Measurements from ENCODE around the gene FMC1.
"Not testable (repeated sequence)": the region's sequence is repeated elsewhere in the genome, so short reads cannot be mapped to it uniquely, and the experiment has no call there.

FMC1 gene, protein sequence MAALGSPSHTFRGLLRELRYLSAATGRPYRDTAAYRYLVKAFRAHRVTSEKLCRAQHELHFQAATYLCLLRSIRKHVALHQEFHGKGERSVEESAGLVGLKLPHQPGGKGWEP

DNA sequence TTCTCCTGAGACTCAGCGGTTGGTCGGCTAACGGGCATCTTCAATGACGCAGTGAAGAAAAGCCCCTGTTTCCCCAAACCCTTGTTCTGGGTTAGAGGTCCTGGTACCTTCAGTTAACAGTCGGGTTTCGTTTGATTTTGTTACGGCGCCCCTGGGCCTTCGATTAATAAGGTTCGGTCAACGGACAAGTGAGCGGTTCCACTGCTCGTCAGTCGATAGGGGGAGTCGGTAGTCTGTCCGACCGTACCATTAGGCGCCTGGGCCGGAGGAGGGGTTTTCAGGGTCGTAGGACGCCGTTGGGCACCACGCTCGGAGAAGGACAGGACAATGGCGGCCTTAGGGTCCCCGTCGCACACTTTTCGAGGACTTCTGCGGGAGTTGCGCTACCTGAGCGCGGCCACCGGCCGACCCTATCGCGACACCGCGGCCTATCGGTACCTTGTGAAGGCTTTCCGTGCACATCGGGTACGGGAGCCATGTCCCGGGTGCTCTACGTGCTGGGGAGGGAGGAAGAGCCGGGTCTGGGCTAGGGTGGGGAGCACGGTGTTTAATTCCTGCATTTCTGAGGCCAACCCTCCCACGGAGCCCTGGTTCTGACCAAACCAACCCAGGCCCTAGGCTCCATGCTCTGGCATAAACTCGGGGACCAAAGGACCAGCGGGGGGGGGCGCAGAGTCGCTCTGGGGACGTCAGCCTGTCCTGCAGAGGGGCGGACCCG lies at the start of gene FMC1:
TSS of gene FMC1 (plus strand) at position 280 of the 718 bp plus-strand sequence. CDS start at position 328, 48 bp downstream.
- DNase-seq (ENCODE audit: low read depth in 2 of 2) = peak; percentile 59 to 63

DNA sequence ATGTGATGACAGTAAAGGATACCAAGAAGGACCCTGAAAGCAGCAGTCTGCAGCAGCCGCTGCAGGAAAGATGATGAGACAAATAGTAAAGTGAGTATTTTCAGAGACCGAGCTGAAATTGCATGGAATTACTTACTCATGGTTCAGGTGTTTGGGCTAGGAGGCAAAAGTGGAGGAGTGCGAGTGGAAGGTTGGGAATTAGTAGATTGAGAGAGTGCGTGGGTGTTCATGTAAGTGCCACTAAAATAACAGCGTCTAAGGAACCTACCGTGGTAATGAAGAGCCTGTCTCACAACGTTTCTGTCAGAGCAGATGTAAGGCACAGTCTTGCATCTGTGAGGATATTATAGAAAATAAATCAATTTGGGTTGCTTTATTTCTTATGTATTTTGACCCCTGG lies 48.3 kb upstream of the FMC1 start:
- no peak for DNase-seq (ENCODE audit: low read depth in 2 of 2)

DNA sequence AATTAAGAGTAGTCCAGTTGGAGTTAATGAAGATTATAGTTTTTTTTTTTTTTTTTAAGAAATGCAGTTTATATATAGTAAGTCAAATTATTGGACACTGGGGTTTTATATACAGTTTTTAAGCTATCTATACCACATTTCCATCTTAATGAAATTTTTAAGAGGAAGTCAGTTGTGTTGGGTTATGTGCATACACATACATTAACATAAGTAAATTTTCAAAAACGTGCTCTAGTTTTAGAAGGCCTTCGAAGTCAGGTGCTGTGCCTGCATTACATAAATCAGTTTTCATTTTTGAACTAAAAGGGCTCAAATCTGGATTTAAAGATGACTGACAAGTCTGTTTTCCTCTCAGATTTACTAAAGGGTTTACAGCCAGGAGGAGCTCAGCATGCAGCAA lies 47.6 kb upstream of the FMC1 start:
- DNase-seq (ENCODE audit: low read depth in 2 of 2) = no peak

DNA sequence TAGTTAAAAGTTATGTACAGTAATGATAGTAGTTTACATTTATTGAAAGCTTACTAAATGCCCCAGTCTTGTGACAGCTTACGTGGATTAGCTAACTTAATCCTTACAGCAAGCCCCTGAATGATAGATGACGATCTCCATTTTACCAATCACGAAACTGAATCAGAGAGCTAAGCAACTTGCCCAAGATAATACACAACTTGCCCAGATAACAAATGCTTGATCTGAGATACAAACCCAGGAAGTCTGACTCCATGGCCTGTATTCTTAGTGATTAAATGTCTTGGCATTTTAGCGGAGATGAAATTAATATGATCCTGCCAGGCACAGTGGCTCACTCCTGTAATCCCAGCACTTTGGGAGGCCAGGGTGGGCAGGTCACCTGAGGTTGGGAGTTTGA lies 46.9 kb upstream of the FMC1 start:
- DNase-seq (ENCODE audit: low read depth in 2 of 2) = no peak

DNA sequence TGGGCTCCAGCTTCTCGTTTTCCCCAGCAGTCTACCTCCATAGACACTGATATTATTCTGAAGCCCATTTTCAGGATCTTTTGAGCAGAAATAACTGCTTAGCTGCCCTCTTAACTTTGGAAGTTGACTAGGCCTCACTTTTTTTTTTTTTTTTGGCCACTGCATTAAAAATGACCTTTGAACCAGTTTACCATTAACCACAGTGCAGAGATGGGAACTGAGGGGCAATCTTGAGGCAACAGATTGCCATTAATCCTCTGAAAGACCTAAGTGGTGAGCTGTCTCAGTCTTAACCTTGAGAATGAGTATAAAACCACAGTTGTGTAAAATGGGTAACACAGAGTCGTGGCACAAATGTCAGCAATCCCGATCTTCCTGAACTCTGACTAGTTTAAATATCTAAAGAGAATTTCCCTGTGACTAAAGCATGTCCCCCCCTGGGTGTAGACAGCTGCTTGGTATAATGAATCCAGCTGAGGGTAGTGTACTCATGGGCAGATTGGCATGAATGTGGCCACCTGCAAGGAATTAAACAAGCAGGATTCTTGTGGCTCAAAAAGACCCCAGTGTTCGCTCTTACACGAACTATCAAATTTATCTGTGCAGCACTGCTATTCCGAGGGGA lies 46.1 kb upstream of the FMC1 start:
- DNase-seq (ENCODE audit: low read depth in 2 of 2) = no peak

DNA sequence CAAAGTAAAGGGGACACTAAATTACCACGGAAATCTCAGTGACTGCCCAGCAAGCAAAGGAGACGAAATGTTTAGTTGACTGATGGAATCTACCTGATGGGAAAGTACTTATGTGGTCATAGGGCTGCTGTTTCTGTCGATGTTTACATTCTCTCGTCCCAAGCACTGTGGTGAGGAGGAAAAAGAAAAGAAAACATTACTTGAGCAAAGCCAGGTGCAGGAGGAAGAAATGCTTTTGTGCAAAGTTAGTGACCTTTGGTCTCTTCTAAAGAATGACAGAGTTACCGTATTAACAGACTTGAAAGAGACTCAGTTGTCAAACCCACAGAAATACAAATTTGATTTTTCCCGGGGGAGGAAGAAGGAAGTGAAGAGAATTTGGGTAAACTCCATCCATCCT lies 43.3 kb upstream of the FMC1 start:
- DNase-seq (ENCODE audit: low read depth in 2 of 2) = no peak

DNA sequence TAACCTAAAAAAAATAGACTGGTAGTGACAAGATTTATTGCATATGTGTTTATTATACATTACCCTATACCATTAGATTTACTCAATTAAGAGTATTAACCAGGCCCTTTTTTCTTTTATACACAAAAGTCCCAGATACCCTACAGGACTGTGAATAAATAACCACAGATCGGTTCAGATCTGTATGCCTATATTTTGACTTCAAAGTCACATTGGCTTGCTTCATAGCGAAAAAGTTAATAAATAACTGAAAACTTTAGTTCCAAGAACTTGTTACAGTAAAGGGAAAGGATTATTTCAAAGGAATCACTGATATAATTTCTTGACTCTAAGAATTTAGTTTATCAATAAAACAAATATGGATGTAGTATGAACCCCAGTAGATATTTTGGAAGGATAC lies 41.8 kb upstream of the FMC1 start:
- no peak for DNase-seq (ENCODE audit: low read depth in 2 of 2)

DNA sequence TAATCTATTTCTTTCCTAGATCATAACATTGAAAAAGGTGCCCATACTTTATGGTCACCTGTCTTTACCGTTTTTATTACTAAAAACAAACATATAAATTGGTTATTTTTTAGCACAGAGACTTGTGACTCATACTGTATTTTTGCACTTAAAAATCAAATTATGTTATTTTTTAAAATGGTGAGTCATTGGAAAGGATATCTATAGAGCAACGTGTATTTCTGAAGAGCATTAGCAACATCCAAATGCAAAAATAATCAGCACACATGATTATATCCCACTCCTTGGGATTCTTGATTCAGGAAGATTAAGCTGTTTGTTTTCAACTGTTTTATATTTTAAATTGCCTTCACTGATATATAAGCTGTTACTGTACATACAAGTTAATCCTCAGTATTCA lies 40.7 kb upstream of the FMC1 start:
- DNase-seq (ENCODE audit: low read depth in 2 of 2) = no peak

DNA sequence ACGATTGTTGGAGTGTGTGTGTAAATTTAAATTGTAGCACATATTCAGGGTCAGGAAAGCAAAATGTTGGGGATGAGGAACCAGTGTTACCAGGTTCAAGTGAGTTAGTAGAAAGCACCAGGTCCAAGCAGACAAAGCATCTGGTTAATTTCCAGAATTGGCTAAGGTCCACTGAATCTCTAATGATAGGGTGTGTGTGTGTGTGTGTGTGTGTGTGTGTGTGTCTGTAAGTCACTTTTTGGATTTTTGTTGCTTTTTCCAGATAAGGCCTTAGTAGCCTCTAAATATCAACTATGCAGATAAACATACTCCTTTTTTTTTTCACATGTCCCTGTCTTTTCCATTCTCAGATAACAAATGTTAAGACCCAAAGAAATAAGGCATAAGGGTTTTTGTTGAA lies 36.6 kb upstream of the FMC1 start:
- DNase-seq (ENCODE audit: low read depth in 2 of 2) = no peak

DNA sequence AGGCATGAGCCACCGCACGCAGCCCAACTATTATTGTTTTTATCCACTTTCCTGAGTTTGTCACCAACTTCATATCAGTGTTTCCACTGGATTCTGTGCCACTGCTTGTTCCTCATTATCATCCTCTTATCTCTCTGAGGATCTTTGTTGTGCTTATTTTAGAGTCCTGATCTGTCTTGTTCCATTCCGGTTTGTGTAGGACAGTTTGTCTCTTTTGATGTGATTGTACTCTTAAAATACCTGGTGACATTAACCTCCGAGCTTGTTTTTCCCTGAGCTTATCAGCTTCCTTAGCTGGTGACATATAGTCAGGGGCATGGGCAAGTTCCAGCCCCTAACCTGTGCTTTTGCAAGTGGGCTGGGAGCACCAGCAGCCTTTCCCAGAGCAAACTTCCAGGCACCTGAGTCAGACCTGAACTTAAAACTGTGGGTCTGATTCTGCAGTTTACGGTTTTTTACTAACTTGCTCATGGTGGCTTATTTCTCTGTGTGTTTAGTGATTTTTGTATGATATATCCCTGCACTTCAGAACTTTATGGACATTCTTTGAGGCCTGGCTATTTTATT lies 23.1 kb upstream of the FMC1 start:
- no peak for DNase-seq (ENCODE audit: low read depth in 2 of 2)

DNA sequence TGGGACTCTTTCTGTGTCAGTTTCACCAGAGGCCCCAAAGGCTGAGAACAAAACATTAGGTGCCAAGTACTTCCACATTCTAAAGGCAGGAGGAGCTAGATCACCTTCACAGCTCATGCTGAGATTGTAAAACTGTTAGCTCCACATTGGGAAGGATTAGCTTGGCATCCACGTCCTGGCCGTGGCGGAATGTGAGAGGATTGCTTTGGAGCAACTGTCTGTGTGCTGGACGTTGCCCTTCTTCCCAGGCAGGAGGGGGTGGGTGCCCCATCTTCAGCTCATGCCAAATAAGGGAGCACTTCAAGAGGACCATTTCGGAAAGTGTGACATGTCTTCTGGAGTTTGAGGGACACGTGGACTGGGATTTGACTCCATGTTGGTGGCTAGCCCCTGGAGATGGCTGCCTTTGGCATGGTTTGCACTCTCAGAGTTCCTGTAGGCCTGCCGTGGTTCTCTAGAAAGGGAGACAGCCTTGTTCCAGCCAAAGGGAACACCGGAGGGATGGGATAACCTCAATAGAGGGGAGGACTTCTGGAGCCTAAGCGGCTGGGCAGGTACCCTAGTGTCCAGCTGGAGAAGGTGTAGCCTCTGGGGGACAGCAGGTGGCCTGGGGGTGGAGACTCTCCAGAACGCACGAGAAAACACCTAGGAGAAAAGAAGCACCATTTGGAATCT lies 19.9 kb upstream of the FMC1 start:
- no peak for DNase-seq (ENCODE audit: low read depth in 2 of 2)

DNA sequence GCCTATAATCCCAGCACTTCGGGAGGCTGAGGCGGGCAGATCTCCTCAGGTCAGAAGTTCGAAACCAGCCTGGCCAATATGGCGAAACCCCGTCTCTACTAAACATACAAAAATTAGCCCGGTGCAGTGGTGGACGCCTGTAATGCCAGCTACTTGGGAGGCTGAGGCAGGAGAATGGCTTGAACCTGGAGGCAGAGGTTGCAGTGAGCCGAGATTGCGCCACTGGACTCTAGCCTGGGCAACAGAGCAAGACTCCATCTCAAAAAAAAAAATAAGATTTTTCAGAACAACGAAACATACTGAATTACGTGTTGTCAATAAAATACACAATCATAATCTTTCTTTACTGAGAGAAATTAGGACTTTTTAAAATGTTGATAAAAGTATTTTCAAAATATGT lies 16.4 kb upstream of the FMC1 start:
- not testable (repeated sequence) for DNase-seq (ENCODE audit: low read depth in 2 of 2)

DNA sequence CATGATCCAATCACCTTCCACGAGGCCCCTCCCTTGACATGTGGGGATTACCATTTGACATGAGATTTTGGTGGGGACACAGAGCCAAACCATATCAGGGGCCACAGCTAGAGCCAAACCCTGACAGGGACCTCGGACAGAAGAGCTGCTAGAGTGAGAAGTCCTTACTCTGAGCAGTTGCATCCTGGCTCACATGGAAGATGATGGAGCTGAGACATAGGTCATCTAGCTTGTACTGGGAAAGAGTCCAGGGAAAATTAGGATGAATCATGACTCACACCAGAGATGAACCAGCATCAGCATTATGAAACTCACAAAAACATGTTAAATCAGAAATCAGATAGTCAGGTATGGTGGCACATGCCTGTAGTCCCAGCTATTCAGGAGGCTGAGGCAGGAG lies 12.8 kb upstream of the FMC1 start:
- DNase-seq (ENCODE audit: low read depth in 2 of 2) = no peak

DNA sequence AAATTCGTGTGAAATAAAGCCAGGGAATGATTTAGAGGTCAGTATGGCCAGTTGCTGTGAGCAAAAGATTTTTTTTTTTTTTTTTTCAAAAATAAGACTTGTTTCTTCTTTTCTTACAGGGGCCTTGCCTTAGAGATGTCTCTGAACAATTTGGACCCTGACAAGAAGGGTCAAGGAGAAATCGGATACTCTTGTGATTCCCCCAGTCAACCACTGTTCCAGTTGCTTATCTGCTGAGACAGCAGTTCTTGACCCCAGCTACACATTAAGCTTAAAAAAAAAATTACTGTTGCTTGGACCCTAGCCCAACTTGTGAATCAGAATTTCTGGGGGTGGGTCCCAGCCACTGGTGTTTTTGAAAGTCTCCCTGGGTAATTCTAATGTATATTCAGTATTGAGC lies 12.0 kb upstream of the FMC1 start:
- DNase-seq (ENCODE audit: low read depth in 2 of 2) = no peak

DNA sequence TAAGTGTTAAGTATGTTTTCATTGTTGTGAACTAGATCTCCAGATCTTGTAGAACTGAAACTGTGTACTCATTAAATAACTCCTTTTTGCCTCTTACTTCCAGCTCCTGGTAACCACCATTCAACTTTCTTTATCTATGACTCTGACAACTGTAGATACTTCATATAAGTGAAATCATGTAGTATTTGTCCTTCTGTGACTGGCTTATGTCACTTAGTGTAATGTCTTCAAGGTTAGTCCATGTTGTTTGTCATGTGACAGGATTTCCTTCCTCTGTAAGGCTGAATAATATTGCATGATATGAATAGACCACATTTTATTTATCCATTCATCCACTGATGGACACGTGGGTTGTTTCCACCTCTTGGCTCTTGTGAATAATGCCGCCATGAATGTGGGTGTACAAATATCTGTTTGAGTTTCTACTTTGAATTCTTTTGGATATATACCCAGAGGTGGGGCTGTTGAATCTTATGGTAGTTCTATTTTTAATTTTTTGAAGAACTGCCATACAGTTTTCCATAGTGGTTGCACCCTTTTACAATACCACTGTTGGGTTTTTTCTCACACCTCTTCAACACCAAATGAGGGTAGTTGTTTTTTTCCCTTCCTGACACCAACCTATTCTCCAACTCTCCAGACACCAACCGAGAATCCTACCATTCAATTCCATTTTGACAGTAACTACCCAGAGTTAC lies 10.7 kb upstream of the FMC1 start:
- DNase-seq (ENCODE audit: low read depth in 2 of 2) = no peak

DNA sequence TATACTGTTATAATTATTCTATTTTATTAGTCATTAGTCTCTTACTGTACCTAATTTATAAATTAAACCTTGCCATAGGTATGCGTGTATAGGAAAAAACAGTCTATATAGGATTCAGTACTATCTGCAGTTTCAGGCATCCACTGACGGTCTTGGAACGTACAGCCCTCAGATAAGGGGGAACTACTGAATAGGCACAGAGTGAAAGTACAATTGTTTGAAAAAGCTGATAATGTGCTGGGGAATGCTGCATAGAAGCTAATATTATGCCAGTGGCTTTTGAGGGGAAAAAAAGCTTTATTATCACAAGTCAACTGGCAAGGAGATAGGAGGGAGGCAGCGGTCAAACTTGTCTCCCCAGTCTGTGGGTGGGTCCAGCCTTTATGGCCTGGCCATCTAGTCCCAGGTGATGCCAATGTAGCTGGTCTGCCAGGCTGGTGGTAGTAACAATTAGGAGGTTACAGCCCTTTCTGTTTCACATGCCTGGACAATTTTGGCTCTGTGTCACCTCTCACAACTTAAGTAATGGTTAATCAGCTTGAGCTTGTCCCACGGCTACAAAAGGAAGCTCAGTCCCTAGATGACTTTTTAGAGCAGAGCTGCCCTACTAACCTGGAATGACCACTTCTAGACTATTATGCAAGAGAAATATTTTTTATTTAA lies 8.3 kb upstream of the FMC1 start:
- no peak for DNase-seq (ENCODE audit: low read depth in 2 of 2)

DNA sequence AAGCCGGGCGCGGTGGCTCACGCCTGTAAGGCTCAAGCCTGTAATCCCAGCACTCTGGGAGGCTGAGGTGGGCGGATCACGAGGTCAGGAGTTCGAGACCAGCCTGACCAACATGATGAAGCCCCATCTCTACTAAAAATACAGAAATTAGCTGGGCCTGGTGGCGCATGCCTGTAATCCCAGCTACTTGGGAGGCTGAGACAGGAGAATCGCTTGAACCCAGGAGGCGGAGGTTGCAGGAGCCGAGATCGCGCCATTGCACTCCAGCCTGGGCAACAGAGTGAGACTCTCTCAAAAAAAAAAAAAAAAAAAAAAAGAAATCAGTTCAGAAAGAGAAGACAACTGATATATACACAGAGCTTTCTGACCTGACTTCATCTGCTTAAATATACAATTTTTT lies 7.7 kb upstream of the FMC1 start:
- not testable (repeated sequence) for DNase-seq (ENCODE audit: low read depth in 2 of 2)

DNA sequence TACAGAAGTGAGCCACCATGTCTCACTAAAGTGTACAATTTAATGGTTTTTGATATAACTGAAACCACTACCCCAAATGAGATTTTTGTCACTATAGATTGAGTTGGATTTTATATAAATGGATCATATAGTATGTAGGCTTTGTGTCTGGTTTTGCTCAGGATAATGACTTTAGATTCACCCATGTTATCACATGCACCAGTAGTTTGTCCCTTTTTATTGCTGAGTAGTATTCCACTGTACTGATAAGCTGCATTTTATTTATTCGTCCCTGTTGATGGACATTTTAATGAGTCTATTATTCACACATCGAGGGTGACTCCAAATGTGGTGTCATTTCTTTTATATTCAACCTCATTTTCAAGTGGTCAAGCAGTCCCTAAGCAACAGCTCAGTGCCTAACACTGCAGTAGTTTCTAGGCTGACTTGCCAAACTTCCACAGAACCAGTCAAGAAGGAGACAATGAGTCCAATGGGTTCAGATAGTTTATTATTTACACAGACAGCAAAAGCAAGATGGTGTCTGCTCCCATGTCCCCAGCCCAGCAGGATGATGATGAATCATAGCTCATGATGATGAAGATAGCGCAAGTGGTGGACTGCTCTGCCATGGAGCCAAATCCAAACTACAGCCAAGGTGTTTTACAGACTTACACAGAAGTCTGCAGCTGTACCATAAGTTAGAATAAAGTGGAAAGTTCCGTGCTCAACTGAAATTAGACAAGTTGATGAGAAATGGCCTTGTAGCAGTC lies 6.6 kb upstream of the FMC1 start:
- no peak for DNase-seq (ENCODE audit: low read depth in 2 of 2)

DNA sequence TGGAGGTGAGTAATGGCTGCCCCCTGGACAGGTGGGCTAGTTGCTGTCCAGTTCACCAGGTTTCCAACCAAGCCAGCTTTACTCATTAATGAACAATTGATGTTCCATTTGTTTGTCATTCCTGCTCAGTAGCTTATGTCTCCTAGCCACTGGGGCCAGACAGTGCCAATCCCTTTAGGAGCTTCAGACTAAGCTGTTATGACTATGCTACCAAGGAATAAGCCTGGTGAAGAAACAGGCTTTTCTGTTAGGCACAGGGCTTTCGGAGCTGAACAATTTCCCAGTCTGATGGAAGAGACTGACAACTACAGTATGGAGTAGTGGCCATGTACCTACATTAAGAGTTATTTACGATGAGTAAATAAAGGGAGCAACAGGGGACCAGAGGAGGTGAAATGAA lies 2.1 kb upstream of the FMC1 start:
- DNase-seq (ENCODE audit: low read depth in 2 of 2) = no peak

DNA sequence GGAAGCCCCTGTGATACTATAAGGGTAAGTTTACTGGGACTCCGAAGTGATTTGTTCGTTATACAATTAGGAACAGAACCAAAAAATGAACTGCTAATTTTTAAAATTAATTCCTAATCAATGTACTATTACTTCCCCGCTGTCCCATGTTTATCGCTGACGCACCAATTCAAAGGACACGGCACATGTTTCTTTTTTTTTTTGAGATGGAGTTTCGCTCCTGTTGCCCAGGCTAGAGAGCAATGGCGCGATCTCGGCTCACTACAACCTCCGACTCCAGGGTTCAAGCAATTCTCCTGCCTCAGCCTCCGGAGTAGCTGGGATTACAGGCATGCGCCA lies 1.5 kb upstream of the FMC1 start:
- no peak for DNase-seq (ENCODE audit: low read depth in 2 of 2)

Measured in stimulated activated CD4-positive, alpha-beta T cell treated with anti-CD3 and anti-CD28 coated beads, Interleukin-1b, Interleukin-23, amount 100 ng/mL, for 1 hour (primary cell).